NCI-H524 (cell line): ENCODE data around the gene GP5.

ENCODE experiments used
- DNase-seq, 2 experiments: peaks; one replicate each; lab custom pipeline; 2025; lab: John Stamatoyannopoulos, UW

GP5 gene

DNA sequence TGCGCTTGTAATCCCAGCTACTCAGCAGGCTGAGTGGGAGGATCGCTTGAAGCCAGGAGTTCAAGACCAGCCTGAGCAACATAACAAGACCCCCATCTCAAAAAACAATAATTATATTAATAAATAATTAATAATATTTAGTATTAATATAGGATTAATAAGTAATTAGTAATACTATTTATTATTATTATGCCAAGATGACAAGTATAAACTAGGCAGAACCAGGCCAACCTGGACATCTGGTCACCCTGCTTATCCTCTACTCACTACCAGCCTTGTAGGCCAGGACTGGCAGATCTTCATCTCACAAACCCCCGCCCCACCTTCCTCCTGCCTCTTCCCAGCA lies 48.4 kb downstream of the GP5 start:
- no peak for DNase-seq

DNA sequence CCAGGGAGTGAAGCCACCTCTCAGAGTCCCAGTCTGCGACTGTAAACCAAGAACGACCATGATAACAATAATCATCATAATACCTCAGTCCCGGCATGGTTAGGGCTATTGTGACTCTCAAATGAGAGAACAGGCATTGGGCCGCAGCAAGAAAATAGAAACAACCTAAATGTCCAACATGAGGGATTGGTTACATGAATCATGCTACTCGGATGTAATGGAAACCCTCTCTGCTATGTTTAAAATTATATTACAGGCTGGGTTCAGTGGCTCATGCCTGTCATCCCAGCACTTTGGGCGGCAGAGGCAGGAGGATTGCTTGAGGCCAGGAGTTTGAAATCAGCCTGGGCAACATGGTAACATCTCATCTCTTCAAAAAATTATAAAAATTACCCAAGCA lies 50.7 kb downstream of the GP5 start:
- no peak for DNase-seq

DNA sequence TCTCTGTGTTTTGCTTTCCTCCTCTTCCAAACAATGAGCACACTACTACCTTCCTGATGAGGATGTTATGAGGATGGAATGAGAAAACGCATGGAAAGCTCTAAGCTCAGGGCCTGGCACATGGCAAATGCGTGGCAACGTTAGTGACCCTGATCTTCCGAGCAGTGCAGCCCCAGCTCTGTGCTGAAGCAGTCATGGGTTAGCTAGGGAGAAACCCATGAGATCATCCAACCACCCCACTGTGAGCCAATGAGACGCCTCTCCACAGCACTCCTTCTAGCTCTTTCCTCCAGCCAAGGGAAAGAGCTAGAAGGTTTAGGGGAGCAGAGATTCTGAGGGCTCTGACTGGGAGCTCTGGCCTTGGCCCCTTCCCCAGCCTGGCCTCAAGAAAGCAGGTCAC lies 52.4 kb downstream of the GP5 start:
- no peak for DNase-seq

DNA sequence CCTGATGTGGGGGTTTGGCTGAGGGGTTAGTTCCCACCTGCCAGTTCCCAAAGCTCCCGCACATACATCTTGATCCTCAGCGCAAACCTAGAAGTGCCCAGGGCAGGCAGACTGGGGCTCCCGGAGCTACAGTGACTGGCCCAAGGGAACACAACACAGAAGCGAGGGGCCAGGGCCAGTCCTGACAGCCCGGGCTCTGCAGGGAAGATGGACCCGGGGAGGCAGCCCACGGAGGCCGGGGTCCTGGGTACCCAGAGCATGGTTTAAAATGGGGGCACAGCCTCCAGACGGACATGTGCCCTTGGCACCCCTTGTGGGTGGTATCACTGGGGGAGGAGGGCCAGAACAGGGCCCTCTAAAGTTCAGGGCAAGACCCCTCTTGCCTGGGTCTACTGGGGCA lies 53.0 kb downstream of the GP5 start:
- no peak for DNase-seq
